Glutamatergic neuron (in vitro differentiated cells): ENCODE results near the gene TRDMT1. TPM values are rescaled to one million over a fixed set of nuclear protein-coding genes. Genes with fewer than 3 reads are reported as not detected.

ENCODE experiments used
- DNase-seq: peaks from one replicate; pipeline ENCODE4 v3.0.0; 2022
- H3K27ac Mint-ChIP-seq: one replicate; pipeline ENCODE4 v1.8.0; 2020; ENCODE audit warnings: mild to moderate bottlenecking, mixed read lengths, inconsistent platforms; ENCODE audit not compliant: unreplicated experiment
- H3K27me3 Mint-ChIP-seq: one replicate; pipeline ENCODE4 v1.8.0; 2020; ENCODE audit warnings: mild to moderate bottlenecking, moderate library complexity, mixed read lengths, inconsistent platforms; ENCODE audit not compliant: unreplicated experiment
- H3K36me3 Mint-ChIP-seq: one replicate; pipeline ENCODE4 v1.8.0; 2020; ENCODE audit warnings: mild to moderate bottlenecking, mixed read lengths, inconsistent platforms; ENCODE audit not compliant: unreplicated experiment
- H3K4me1 Mint-ChIP-seq: one replicate; pipeline ENCODE4 v1.8.0; 2020; ENCODE audit warnings: mild to moderate bottlenecking, low read depth, mixed read lengths, inconsistent platforms; ENCODE audit not compliant: unreplicated experiment
- H3K4me3 Mint-ChIP-seq: one replicate; pipeline ENCODE4 v1.8.0; 2020; ENCODE audit warnings: mild to moderate bottlenecking, mixed read lengths, inconsistent platforms; ENCODE audit not compliant: unreplicated experiment
- H3K9me3 Mint-ChIP-seq: one replicate; pipeline ENCODE4 v1.8.0; 2020; ENCODE audit warnings: mild to moderate bottlenecking, moderate library complexity, mixed read lengths, inconsistent platforms; ENCODE audit not compliant: unreplicated experiment
- CTCF ChIP-seq: fragments of 200-600 bp; sonication (generic); IDR thresholded peaks from one replicate; pipeline ENCODE4 v1.5.0; 2021; ENCODE audit not compliant: partially characterized antibody, unreplicated experiment
- total RNA-seq: library from RNA; stranded (reverse); fragmentation: NEBNext Ultra II Directional; extraction: Animal tissue kit (Norgen Biotek cat#: 25700); gene quantifications from one replicate; pipeline ENCODE4 v1.2.1, GENCODE V29; 2021; ENCODE audit not compliant: unreplicated experiment

Gene TRDMT1
- total RNA-seq, 1 donor from 2014 or later, result 8.9 TPM

- Mint-ChIP-seq H3K4me1 (no peaks in the 10 kb centered on the region), H3K4me3 (no peak overlapping the region), H3K36me3 (no peaks in the 10 kb centered on the region), H3K9me3 (no peaks in the 10 kb centered on the region), H3K27me3 (peaks cover 2% of the 10 kb centered on the region), H3K27ac (no peak overlapping the region)
- TF ChIP-seq CTCF, result no peak
- DNase-seq, result no peak
Measured at GRCh38 chr10:17181751-17182150, 19.7 kb downstream of the TRDMT1 start.

GRCh38 chr10:17181110-17181509 is 20.4 kb downstream of the TRDMT1 start:
- no peak for DNase-seq
- peaks cover 2% of the 10 kb centered on the region for H3K27me3 Mint-ChIP-seq
- no peak overlapping the region for H3K27ac Mint-ChIP-seq
- H3K36me3 Mint-ChIP-seq, result no peaks in the 10 kb centered on the region
- no peaks in the 10 kb centered on the region for H3K4me1 Mint-ChIP-seq
- no peak overlapping the region for H3K4me3 Mint-ChIP-seq
- no peak for TF ChIP-seq CTCF
- no peaks in the 10 kb centered on the region for H3K9me3 Mint-ChIP-seq

GRCh38 chr10:17179002-17179401 is 22.5 kb downstream of the TRDMT1 start:
- Mint-ChIP-seq H3K4me1 (no peaks in the 10 kb centered on the region), H3K4me3 (no peak overlapping the region), H3K27ac (no peak overlapping the region), H3K27me3 (peaks cover 2% of the 10 kb centered on the region), H3K9me3 (no peaks in the 10 kb centered on the region), H3K36me3 (no peaks in the 10 kb centered on the region)
- TF ChIP-seq CTCF, result no peak
- DNase-seq, result no peak

GRCh38 chr10:17178006-17178405 is 23.5 kb downstream of the TRDMT1 start:
- peak overlapping the region; percentile 42 for H3K4me3 Mint-ChIP-seq
- H3K4me1 Mint-ChIP-seq, result no peaks in the 10 kb centered on the region
- peaks cover 2% of the 10 kb centered on the region for H3K27me3 Mint-ChIP-seq
- no peak overlapping the region for H3K27ac Mint-ChIP-seq
- no peak for DNase-seq
- TF ChIP-seq CTCF, result no peak
- H3K9me3 Mint-ChIP-seq, result no peaks in the 10 kb centered on the region
- no peaks in the 10 kb centered on the region for H3K36me3 Mint-ChIP-seq

- H3K9me3 Mint-ChIP-seq, result no peaks in the 10 kb centered on the region
- no peak for DNase-seq
- H3K4me3 Mint-ChIP-seq, result peak overlapping the region; percentile 2
- H3K27ac Mint-ChIP-seq, result peak overlapping the region; percentile 38
- H3K36me3 Mint-ChIP-seq, result no peaks in the 10 kb centered on the region
- H3K27me3 Mint-ChIP-seq, result peaks cover 2% of the 10 kb centered on the region
- H3K4me1 Mint-ChIP-seq, result no peaks in the 10 kb centered on the region
- no peak for TF ChIP-seq CTCF
Measured at GRCh38 chr10:17177014-17177413, 24.5 kb downstream of the TRDMT1 start.
